Limb (tissue), 2 donors: ENCODE results near the gene TSPAN14.

Source experiments
- DNase-seq, 2 donors: peaks; one replicate each; pipeline ENCODE4 v3.0.0-alpha.2; 2016; ENCODE audit errors: extremely low spot score in 2 of 2

The TSPAN14 gene

GRCh38 chr10:80486785-80487420 lies 32.8 kb downstream of the TSPAN14 start:
- no peak for DNase-seq

GRCh38 chr10:80487421-80487785 lies 33.3 kb downstream of the TSPAN14 start:
- no peak for DNase-seq

GRCh38 chr10:80487791-80488538 lies 33.9 kb downstream of the TSPAN14 start:
- no peak for DNase-seq

- DNase-seq: no peak
These were observed 34.5 kb downstream of the TSPAN14 start for GRCh38 chr10:80488539-80489066.

- no peak for DNase-seq
These were observed 35.4 kb downstream of the TSPAN14 start for GRCh38 chr10:80489371-80490112.

DNA sequence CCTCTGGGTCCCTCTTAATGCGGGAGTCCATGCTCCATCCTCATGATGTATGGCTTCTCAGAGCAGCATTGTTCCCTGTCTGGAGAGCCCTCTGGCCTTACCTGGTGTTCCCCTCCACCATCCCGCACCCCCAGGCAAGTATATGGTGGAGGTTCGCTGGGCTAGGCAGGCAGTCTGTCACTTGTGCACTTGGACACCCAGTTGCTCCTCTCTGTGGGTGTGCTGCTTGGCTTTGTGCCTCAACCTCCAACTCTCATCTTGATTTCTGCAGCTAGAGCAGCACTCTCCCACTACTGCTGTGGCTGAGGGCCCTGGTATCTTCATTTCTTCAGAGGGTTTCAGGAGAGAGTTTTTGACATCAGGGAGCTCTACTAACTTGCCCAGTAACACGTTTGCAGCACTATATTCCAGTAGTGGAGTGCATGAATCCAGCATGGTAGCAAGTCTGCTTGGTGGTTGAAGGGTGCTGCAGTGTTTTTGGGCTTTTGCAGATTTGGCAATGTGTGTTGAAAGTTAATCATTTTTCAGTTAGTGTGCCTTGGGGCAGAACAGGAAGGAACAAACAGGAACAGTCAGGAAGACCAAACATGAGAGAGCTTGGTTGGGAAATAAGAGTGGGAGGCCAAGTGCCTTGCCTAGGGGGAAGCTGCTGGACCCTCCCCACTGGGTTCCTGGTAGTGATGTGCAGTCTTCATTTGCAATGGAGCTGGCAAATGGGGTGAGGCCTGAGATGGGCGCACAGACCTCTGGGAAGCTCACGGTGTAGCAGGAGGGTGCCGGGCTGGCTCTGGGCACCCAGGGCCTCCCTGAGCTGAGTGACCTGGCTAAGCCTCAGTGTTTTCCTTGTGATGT lies 37.4 kb downstream of the TSPAN14 start:
- no peak for DNase-seq

DNA sequence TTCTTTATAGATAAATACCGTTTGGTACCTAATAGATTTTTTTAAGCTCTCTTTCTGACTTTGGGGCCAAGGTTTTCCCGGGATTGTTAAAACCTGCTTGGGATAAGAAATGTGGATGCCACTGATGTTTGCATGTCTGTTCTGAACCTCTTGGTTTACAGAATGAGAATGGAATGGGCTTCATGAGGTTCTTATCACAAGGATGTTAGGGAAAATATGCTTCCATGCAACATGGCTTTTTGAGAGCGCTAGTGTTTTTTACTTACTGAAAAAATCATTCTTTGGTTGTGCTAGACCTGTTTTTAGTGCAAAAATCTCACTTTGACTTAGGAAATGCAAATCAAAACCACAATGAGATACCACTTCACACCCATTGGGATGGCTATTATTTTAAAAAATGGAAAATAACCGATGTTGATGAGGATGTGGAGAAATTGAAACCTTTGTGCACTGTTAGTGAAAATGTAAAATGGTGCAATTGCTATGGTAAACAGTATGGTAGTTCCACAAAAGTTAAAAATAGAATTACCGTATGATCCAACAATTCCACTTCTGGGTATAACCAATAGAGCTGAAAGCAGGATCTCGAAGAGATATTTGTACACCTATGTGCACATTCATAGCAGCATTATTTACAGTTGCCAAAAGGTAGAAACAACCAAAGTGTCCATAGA lies 38.9 kb downstream of the TSPAN14 start:
- no peak for DNase-seq

DNA sequence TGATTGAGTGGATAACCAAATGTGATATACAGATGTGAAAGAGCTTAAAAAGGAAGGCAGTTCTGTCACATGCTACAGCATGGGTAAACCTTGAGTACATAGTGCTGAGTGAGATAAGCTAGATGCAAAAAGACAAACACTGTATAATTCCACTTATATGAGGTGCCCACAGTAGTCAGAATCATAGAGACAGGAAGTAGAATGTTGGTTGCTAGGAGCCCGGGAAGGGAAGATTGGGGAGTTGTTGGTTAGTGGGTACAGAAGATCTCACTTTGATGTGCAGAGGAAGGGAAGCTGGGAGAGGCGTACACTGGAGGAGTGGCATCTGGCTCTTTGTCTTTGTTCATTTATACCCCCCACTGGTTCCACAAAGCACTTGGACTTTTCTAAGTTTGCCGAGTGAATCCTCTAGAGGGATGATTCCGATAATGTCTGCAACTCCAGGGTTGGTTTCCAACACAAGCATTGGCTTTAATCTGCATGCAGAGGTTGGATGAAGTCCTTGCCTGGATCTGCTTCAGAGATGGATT lies 39.5 kb downstream of the TSPAN14 start:
- DNase-seq: no peak

- no peak for DNase-seq
These were observed 42.6 kb downstream of the TSPAN14 start for GRCh38 chr10:80496555-80497172.

- peak in 1 of 2 donors; percentile 51 for DNase-seq
These were observed 43.3 kb downstream of the TSPAN14 start for GRCh38 chr10:80497187-80498077.

DNA sequence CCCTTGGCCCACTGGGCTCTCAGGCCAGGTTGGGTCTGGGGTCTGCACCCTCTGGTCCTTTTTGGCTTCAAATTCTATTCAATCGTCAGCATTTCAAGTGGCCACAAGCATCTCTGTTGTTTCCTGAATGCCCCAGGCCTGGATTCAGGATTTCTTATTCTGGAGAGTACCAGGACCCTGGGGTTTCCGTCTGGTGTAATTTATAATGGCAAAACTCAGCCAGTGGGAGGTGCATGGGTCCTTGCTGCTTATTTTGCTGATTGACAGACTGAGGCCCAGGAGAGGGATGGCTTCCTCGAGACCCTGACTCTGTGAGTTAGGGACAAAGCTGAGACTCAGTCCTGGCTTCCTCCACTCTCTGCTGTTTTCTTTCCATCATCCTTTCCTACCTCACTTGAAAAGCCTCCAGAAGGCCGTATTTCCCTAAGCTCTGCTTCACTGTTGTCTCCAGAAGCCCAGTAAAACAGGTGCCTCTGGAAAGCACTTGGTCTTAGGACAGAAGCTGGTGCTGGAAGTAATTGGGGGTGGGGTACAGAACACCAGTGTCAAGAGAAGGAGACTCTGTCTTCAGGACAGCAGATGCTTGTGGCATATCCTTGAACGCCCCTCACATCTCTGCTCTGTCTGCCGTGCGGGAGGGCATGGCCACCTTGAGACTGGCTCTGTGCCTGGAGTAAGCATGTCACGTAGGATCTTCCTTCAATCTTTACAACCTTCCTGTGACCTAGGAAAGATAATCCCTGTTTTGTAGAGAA lies 44.1 kb downstream of the TSPAN14 start:
- no peak for DNase-seq

GRCh38 chr10:80498833-80499741 lies 45.0 kb downstream of the TSPAN14 start:
- DNase-seq: peak; percentile 54 to 55

GRCh38 chr10:80500572-80501380 lies 46.7 kb downstream of the TSPAN14 start:
- DNase-seq: no peak

GRCh38 chr10:80501381-80501912 lies 47.3 kb downstream of the TSPAN14 start:
- DNase-seq: no peak

DNA sequence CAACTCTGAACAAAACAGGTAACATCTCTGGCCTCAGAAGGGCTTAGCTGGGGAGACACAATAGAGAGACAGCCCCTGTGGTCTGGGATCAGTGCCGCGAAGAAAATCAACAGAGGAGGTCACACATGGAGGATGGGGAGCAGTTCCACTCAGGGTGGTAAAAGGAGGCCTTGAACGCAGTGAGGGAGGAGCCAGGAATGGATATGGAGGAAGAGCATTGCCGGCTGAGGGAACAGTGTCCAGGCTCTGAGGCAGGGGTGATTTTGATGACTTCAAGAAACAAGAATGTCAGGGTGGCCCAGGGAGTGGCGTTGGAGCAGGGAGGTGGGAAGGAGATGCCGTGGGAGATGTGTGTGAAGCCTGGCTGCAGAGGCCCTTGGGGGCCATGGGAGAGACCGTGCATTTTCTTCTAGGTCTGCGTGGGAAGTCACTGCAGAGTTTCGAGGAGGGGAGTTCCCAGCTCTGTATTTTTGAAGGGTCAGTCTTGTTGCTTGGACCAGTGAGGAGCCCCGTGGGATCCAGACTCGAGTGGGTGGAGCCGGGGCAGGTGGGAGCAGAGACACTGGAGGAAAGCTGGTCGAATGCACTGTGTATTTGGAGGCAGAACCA lies 47.9 kb downstream of the TSPAN14 start:
- DNase-seq: no peak
